HUES48 (cell line): Measurements from ENCODE around the gene NDUFB2.

Experiments used
- H3K27ac ChIP-seq: one replicate; pipeline ENCODE4 v1.7.0; 2013; ENCODE audit warnings: low read depth, low read length, inconsistent platforms
- H3K27me3 ChIP-seq: 2 replicates; pipeline ENCODE4 v1.6.1; 2013; ENCODE audit warnings: mild to moderate bottlenecking, low read length; ENCODE audit not compliant: control insufficient read depth, insufficient read depth
- H3K36me3 ChIP-seq: 2 replicates; pipeline ENCODE4 v1.6.1; 2013; ENCODE audit warnings: low read length; ENCODE audit not compliant: control insufficient read depth, insufficient read depth
- H3K4me1 ChIP-seq: 2 replicates; pipeline ENCODE4 v1.6.1; 2013; ENCODE audit warnings: mild to moderate bottlenecking, low read length; ENCODE audit not compliant: control insufficient read depth, insufficient read depth
- H3K4me3 ChIP-seq: 2 replicates; pipeline ENCODE4 v1.5.1; 2013; ENCODE audit warnings: mild to moderate bottlenecking, low read depth, low read length
- H3K9ac ChIP-seq: 2 replicates; pipeline ENCODE4 v1.6.1; 2013; ENCODE audit warnings: mild to moderate bottlenecking, low read depth, low read length, moderate library complexity
- H3K9me3 ChIP-seq: 2 replicates; pipeline ENCODE4 v1.6.1; 2013; ENCODE audit warnings: low read length; ENCODE audit not compliant: control insufficient read depth, insufficient read depth

Gene NDUFB2

DNA sequence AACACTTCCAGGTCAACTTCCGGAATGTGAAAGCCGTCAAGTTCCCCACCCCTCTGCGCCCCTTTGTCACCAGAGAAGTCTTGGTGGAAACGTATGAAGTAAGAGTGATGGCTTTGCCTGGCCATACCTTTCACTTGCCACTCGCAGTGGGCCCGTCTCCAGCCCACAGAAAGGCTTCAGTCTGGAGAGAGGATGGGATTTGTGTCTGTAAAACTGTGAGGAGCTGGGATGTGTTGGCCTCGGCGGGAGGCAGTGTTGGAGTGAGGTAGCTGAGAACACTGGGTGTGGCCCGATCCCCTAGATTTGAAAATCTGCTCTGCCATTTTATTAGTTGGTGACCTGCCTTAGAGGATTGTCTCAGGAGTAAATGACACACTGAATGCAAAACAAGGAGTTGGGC is 17.3 kb upstream of the NDUFB2 start:
- Histone ChIP-seq H3K4me3 (no peak overlapping the region), H3K9ac (no peak overlapping the region), H3K4me1 (no peaks in the 10 kb centered on the region), H3K36me3 (peaks cover 6% of the 10 kb centered on the region), H3K27me3 (peaks cover under 1% of the 10 kb centered on the region), H3K27ac (no peak overlapping the region), H3K9me3 (no peaks in the 10 kb centered on the region)

GRCh38 chr7:140680886-140681285 is 15.6 kb upstream of the NDUFB2 start:
- peaks cover 6% of the 10 kb centered on the region for H3K36me3 ChIP-seq
- H3K27ac ChIP-seq, result no peak overlapping the region
- H3K9me3 ChIP-seq, result no peaks in the 10 kb centered on the region
- H3K4me1 ChIP-seq, result no peaks in the 10 kb centered on the region
- H3K9ac ChIP-seq, result no peak overlapping the region
- no peak overlapping the region for H3K4me3 ChIP-seq
- no peaks in the 10 kb centered on the region for H3K27me3 ChIP-seq

GRCh38 chr7:140681766-140682165 is 14.7 kb upstream of the NDUFB2 start:
- Histone ChIP-seq H3K4me1 (no peaks in the 10 kb centered on the region), H3K27me3 (no peaks in the 10 kb centered on the region), H3K9ac (no peak overlapping the region), H3K4me3 (no peak overlapping the region), H3K9me3 (no peaks in the 10 kb centered on the region), H3K36me3 (peaks cover 6% of the 10 kb centered on the region), H3K27ac (no peak overlapping the region)

- Histone ChIP-seq H3K9ac (no peak overlapping the region), H3K27me3 (no peaks in the 10 kb centered on the region), H3K4me3 (no peak overlapping the region), H3K4me1 (no peaks in the 10 kb centered on the region), H3K27ac (no peak overlapping the region), H3K36me3 (peaks cover 6% of the 10 kb centered on the region), H3K9me3 (no peaks in the 10 kb centered on the region)
Observed at GRCh38 chr7:140683657-140684056, 12.9 kb upstream of the NDUFB2 start.

GRCh38 chr7:140684066-140684950 is 12.2 kb upstream of the NDUFB2 start:
- no peak overlapping the region for H3K4me3 ChIP-seq
- H3K9me3 ChIP-seq, result no peaks in the 10 kb centered on the region
- H3K27ac ChIP-seq, result no peak overlapping the region
- no peaks in the 10 kb centered on the region for H3K27me3 ChIP-seq
- H3K9ac ChIP-seq, result no peak overlapping the region
- peaks cover 6% of the 10 kb centered on the region for H3K36me3 ChIP-seq
- H3K4me1 ChIP-seq, result no peaks in the 10 kb centered on the region

GRCh38 chr7:140685407-140686087 is 11.0 kb upstream of the NDUFB2 start:
- Histone ChIP-seq H3K27me3 (no peaks in the 10 kb centered on the region), H3K27ac (no peak overlapping the region), H3K9me3 (no peaks in the 10 kb centered on the region), H3K4me1 (no peaks in the 10 kb centered on the region), H3K4me3 (no peak overlapping the region), H3K36me3 (peaks cover 5% of the 10 kb centered on the region), H3K9ac (no peak overlapping the region)

DNA sequence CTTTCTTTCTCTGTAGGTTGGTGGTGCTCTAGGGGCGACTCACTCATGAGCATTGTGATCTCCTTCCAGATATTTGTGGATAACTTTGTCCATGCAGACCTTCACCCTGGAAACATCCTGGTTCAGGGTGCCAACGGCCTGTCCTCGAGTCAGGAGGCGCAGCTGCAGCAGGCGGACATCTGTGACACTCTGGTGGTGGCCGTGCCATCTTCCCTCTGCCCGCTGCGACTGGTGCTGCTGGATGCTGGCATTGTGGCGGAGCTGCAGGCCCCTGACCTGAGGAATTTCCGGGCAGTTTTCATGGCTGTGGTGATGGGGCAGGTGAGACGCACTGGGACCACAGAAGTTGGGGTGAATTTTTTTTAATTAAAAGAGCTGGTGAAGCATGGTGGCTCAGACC is 9.6 kb upstream of the NDUFB2 start:
- H3K27ac ChIP-seq, result no peak overlapping the region
- no peaks in the 10 kb centered on the region for H3K36me3 ChIP-seq
- no peaks in the 10 kb centered on the region for H3K9me3 ChIP-seq

GRCh38 chr7:140688341-140688740 is 8.2 kb upstream of the NDUFB2 start:
- H3K9ac ChIP-seq, result no peak overlapping the region

More for the DNA sequence above, 9.6 kb upstream of the NDUFB2 start:
- no peak overlapping the region for H3K9ac ChIP-seq
- no peaks in the 10 kb centered on the region for H3K27me3 ChIP-seq
- no peaks in the 10 kb centered on the region for H3K4me1 ChIP-seq
- no peak overlapping the region for H3K4me3 ChIP-seq

DNA sequence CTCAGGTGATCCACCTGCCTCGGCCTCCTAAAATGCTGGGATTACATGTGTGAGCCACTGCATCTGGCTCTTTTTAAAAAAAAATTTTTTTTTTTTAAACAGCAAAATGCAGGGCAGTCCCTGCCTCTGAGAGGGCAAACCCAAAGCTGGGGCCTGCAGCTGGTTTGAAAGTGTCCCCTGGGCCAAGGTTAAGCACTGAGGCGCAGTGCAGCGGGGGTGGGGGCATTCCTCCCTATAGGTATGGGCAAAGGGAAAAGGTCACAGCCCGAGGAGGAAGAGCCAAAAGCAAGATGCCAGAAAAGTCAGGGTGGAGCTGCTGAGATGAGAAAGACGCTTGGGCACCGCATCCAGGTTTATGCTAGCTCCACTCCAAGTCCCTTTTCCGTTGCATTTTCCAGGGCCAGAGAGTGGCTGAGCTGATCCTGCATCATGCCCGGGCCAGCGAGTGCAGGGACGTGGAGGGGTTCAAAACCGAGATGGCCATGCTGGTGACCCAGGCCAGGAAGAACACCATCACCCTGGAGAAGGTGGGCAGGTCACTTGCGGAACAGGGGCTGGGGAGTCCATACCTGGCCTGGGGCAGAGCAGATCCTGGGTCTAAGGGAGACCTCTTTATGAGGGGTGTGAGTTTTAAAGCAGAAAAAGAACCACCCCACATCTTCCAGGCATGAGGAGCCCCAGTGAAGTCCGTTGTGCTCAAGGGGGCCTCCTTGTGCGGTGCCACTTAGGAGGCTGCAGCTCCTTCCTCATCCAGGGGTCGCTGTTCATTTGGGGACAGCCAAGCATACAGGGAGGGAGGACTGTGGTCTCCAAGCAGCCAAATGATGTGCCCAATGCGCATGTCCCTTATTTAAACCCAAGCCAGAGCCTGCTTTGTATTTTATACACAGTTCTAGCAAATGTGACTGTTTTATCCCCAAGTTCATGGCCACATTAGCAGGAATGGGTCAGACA is 7.0 kb upstream of the NDUFB2 start:
- H3K27me3 ChIP-seq, result no peaks in the 10 kb centered on the region

More at GRCh38 chr7:140688341-140688740, 8.2 kb upstream of the NDUFB2 start:
- H3K9me3 ChIP-seq, result no peaks in the 10 kb centered on the region
- no peaks in the 10 kb centered on the region for H3K27me3 ChIP-seq
- no peak overlapping the region for H3K27ac ChIP-seq
- no peaks in the 10 kb centered on the region for H3K36me3 ChIP-seq
- H3K4me3 ChIP-seq, result no peak overlapping the region
- no peaks in the 10 kb centered on the region for H3K4me1 ChIP-seq

GRCh38 chr7:140691376-140692045 is 5.0 kb upstream of the NDUFB2 start:
- Histone ChIP-seq H3K4me3 (no peak overlapping the region), H3K36me3 (no peaks in the 10 kb centered on the region), H3K4me1 (no peaks in the 10 kb centered on the region), H3K9me3 (no peaks in the 10 kb centered on the region), H3K9ac (no peak overlapping the region), H3K27me3 (no peaks in the 10 kb centered on the region), H3K27ac (no peak overlapping the region)

More for the DNA sequence above, 7.0 kb upstream of the NDUFB2 start:
- Histone ChIP-seq H3K4me1 (no peaks in the 10 kb centered on the region), H3K36me3 (no peaks in the 10 kb centered on the region), H3K4me3 (no peak overlapping the region), H3K9ac (no peak overlapping the region), H3K9me3 (no peaks in the 10 kb centered on the region), H3K27ac (no peak overlapping the region)
